ENCODE results near the gene MORF4L1.
"Not testable (repeated sequence)": the region's sequence is repeated elsewhere in the genome, so short reads cannot be mapped to it uniquely, and the experiment has no call there.

MORF4L1 gene, protein sequence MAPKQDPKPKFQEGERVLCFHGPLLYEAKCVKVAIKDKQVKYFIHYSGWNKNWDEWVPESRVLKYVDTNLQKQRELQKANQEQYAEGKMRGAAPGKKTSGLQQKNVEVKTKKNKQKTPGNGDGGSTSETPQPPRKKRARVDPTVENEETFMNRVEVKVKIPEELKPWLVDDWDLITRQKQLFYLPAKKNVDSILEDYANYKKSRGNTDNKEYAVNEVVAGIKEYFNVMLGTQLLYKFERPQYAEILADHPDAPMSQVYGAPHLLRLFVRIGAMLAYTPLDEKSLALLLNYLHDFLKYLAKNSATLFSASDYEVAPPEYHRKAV

DNA sequence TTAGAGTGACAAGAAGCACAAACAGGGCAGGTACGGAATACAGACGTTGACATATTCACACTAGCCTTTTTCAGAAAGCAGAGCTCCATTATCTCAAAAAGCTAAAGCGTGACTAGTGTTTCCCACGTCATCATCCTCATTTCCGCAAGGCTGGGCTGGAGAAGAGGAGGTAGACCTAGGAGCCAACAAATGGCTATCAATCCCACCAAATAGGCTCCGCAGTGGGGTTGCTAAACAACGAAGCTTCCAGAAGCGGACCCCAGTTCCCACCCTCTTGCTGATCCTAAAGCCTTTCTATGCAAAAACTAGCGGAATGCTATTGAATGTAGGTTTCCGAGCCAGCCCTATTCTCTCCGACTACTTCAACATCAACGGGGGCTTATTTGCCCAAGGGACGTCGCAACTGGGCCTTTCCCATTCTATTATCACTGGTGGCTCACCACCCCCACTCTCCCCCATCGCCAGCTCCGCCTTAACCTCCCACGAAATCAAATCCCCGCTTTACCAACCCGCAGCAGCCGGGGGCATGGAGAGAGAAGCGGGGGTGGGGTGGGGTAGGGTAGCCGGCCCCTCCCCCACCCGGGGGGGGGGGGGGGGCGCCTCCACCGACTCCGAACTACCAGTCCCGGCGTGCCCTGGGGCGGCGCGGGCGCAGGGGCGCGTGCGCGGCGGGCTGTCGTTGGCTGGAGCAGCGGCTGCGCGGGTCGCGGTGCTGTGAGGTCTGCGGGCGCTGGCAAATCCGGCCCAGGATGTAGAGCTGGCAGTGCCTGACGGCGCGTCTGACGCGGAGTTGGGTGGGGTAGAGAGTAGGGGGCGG is at the start of gene MORF4L1:
MORF4L1 (plus strand) TSS at position 736 of the 817 bp plus-strand sequence. CDS start 128 bp downstream, outside the sequence.
- peak; percentile 90 for DNase-seq

DNA sequence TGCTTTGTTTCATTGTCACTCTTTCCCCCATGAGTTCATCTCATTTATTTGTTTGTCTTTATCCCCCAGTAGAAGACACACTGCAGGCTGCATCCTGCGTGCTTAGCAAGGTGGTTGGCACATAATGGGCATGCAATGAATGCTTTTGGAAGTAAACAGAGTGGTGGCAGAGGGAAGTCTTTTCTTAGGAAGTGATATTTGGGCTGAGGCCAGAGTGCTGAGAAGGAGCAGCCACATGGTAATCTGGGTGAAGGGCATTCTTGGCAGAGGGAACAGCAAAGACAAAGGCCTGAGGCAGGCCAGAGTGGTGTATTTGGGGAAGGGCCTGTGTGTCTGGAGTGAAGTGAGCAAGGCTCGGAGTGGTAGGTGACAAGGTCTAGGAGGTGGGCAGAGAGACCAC is 43.8 kb upstream of the MORF4L1 start:
- DNase-seq, result no peak

DNA sequence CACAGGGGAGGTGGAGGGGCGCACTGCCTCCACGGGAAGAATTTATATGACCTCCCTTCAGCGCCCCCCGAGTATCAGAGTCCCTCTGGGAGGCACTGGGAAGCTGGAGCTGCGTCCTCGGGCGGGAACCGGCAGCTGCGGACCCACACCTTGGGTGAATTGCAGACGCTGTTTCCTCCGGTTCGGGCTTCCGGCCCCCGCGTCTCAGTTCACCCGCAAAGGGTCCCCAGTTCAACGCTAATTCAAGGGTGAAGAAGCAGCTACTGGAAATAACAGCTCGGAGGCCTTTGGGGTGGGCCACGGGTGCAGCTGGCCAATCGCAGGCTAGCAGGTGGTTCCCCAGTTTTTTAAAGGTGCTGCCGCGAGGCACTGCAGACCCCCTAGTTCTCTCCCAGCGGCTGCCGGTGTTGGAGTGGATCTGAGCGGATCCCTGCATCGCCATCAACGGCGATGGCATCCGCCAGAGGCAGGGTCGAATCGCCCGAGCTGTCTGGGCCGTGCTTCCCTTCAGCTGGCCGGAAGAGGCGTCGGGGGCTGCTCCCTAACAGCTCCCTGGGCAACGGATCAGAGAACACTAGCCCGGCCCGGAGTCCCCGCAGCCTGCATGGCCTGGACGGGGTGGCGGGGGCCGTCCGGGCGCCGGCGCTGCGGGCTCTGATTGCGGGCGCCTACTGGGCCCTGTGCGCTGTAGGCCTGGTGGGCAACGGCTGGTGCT is 42.0 kb upstream of the MORF4L1 start:
- DNase-seq, result no peak

DNA sequence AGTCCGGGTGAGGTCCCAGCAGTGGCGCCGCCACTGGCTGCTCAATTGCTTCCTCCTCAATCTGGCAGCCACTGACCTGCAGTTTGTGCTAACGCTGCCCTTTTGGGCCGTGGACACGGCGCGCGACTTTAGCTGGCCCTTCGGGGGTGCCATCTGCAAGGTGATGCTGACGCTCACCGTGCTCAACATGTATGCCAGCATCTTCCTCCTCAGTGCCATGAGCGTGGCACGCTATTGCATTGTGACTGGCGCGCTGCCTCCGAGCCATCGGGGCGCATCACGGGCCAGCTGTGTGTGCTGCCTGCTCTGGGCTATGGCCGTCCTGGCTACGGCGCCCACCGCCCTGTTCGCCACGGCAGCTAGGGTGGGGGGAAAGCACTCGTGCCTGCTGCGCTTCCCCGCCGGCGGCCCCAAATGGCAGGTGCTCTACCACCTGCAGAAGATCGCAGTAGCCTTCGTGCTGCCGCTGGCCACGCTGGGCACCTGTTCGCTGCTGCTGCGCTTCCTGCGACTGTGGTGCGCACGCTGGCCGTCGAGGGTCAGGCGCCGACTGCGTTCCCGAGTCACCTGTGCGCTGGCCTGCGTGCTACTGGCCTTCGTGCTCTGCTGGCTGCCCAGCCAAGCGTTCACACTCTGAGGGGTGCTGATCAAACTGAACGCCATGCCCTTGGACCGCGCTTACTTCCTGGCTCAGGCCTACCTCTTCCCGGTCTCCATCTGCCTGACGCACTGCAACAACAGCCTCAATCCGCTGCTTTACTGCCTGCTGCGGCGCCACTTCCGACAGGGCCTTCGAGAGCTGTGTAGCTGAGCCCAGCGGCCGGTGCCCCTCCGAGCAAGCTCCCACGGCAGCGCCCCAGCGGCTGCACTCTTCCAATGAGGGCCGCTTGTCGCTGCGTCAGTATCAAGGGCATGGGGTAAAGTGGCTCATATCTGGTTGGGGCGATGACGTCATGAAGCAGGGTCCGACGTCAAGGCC is 41.2 kb upstream of the MORF4L1 start:
- DNase-seq, result no peak

DNA sequence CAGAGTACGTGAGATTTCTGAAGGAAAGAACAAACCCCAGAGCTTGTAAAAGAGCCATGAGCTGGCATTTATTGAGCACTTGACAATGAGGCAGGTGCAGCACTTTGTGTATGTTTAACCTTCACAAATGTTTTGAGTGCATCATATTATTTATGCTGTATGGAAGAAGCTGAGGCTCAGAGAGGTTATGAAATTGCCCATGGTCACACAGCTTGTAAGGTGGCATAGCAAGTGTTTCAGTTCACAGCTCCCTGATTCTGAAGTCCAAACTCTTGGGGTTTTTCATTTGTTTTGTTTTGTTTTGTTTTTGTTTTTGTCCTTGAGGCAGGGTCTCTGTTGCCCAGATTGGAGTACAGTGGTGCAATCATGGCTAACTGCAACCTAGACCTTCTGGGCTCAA is 36.4 kb upstream of the MORF4L1 start:
- no peak for DNase-seq

DNA sequence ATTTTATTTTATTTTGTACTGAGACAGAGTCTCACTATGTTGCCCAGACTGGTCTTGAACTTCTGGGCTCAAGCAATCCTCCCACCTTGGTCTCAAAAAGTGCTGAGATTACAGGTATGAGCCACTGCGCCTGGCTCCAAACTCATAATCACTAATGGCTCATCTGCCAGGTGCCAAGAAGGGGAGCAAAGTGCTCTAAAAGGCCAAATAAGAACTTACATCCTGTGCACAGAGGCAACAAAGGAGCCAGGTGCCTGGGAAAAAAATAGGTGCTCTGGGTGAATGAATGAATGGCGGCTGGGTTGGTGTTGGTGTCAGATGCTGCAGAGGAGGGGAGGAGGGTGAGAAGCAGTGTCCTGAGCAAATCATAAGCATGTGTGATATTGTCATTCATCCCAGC is 35.6 kb upstream of the MORF4L1 start:
- no peak for DNase-seq

DNA sequence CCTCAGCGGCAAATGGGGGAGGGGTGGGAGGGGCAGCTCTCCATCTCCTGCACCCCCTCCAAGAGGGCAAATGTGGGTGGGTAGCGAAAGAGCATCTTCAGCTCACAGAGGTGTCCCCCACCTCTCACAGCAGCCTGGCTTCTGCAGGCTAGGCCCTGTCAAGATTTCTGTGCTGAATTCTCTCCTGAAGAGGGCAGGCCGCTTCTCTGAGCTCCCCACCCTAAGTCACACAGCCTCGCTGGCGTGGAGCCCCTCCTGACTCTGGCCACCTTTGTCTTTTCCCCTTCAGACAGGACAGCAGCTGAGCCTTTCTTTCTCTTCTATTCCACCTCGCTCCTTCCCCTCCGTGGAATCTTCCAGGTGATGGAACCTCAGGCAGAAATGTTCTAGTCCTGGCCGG is 35.1 kb upstream of the MORF4L1 start:
- no peak for DNase-seq

DNA sequence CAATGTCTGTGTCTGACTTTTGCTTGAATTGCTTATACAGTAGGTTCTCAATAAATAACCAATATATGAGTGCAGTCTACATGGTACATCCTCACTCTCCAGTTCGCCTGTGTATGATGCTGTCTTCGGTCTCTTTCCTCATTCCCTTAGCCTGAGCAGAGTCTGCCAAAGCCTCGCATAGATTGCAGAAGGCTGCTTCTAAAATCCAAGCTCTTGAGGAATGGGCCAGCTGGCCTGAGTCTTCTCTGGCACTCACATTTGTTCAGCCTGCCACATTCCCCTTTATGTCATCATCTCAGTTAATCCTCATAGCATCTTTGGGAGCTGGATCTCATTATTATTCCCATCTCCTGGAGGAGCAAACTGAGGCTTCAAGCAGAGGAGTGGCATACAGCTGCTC is 34.2 kb upstream of the MORF4L1 start:
- DNase-seq, result no peak

DNA sequence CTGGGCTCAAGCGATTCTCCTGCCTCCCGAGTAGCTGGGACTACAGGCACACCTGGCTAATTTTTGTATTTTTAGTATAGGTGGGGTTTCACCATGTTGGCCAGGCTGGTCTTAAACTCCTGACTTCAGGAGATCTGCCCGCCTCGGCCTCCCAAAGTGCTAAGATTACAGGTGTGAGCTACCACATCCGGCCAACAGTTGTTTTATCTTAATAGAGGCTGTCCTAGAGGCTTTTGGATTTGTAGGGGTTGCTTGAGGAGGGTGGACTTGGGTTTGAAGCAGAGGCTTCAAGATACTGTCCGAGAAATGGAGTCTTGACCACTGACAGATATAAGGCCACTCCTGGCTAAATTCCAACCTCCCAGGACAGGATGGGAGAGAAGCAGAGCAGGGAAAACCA is 33.5 kb upstream of the MORF4L1 start:
- not testable (repeated sequence) for DNase-seq

DNA sequence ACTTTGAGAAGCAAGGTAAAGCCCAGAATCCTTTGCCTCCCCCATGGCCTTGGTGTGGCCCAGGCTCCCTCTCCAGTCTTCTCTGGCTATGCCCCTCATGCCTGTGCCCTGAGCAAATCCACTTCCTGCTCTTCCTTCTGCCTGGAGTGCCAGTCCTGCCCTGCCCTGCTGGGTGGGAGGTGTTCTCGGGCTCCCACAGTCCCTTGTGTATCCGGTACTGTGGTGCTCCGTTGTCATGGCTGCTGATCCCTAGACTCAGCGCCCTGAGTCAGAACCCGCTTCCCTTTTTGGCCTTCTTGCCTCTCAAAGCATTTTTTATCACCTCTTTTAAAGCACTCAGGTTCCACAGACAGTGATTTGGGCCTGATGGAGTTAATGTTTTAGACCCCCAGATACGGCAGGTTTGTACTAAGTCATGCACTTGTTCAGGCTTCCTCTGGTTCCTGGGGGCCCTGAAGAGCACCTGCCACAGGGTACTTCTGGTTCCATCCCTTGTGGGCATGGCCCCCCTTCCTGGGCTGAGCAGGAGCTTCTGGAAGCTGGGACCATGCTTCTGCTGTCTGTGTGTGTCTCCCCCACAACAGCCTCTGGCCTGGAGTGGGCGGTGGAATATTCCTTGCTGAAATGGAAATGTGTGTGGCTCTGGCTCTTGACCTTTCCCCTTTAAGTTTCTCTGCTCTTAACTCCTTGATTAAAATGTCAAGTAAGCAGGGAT is 31.9 kb upstream of the MORF4L1 start:
- DNase-seq, result peak; percentile 74

DNA sequence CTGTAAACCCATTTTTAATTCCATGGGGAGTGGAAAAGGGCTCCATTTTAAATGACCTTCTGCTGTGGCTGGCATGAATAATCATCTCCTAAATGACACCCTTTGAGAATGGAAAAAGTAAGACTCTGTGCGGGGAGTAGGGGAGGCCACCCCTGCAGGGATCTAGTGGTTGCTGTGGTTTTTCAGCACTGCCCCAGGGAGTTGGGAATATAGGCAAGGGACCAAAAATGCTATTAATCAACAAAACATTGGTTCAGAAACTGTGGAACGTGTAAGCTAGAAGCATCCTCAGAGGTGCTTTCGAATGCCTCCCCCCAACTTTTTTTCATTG is 31.3 kb upstream of the MORF4L1 start:
- DNase-seq, result no peak

DNA sequence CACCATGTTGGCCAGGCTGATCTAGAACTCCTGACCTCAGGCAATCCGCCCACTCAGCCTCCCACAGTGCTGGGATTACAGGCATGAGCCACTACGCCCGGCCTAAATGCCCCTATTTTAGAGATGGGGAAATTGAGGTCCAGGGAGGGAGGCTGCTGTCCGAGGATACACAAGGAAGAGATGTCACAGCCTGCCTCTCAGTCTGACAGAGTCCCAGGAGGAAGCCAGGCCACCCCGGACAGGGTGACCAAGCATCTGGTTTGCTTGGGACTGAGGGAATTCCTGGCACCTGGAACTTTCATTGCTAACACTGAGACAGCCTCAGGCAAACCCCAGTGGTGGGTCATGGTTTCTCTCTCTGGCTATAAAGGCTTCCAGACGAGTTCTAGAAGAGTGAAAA is 30.8 kb upstream of the MORF4L1 start:
- no peak for DNase-seq

DNA sequence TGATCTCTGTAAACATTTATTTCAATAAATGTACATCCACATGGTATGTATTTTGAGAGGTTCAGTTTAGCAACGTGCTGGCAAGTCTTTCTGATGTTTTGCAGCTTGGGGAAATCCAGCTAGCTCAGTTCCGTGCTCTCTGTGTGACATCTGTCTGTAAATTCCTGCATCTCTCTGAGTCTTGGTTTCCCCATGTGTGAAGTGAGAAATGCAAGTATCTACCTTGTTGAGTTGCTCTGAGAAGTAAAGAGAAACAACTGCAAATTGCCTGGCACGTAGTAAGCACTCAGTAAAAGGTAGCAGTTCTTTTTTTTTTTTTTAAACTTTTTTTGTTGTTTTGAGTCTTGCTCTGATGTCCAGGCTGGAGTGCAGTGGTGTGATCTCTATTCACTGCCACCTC is 30.2 kb upstream of the MORF4L1 start:
- no peak for DNase-seq

DNA sequence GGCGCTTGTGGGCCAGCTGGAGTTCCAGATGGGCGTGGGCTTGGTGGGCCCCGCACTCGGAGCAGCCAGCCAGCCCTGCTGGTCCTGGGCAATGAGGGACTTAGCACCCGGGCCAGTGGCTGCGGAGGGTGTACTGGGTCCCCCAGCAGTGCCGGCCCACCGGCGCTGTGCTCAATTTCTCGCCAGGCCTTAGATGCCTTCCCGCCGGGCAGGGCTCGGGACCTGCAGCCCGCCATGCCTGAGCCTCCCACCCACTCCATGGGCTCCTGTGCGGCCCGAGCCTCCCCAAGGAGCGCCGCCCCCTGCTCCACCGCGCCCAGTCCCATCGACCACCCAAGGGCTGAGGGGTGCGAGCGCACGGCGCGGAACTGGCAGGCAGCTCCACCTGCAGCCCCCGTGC is 25.8 kb upstream of the MORF4L1 start:
- not testable (repeated sequence) for DNase-seq

DNA sequence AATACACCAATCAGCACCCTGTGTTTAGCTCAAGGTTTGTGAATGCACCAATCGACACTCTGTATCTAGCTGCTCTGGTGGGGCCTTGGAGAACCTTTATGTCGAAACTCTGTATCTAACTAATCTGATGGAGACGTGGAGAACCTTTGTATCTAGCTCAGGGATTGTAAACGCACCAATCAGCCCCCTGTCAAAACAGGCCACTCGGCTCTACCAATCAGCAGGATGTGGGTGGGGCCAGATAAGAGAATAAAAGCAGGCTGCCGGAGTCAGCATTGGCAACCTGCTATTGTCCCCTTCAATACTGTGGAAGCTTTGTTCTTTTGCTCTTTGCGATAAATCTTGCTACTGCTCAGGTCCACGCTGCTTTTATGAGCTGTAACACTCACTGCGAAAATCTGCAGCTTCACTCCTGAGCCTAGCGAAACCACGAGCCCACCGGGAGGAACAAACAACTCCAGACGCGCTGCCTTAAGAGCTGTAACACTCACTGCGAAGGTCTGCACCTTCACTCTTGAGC is 25.2 kb upstream of the MORF4L1 start:
- DNase-seq, result not testable (repeated sequence)

DNA sequence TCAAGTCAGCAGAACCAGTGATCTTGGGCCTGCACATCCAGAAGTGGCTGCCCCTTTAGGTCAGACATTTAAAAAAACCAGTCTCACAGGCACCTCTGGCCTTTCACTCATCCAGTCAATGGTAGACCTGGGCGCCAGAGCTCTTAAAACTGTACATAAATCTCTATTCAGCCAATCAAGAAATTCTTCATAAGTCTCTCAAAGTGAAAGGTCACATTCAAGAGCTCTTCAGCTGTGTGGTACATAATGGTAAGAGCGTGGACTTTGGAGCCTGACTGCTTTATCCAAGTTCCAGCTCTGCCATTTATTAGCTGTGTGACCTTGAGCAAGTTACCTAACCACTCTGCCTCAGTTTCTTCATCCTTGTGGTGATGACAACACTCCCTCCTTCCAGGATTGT is 22.3 kb upstream of the MORF4L1 start:
- DNase-seq, result no peak

DNA sequence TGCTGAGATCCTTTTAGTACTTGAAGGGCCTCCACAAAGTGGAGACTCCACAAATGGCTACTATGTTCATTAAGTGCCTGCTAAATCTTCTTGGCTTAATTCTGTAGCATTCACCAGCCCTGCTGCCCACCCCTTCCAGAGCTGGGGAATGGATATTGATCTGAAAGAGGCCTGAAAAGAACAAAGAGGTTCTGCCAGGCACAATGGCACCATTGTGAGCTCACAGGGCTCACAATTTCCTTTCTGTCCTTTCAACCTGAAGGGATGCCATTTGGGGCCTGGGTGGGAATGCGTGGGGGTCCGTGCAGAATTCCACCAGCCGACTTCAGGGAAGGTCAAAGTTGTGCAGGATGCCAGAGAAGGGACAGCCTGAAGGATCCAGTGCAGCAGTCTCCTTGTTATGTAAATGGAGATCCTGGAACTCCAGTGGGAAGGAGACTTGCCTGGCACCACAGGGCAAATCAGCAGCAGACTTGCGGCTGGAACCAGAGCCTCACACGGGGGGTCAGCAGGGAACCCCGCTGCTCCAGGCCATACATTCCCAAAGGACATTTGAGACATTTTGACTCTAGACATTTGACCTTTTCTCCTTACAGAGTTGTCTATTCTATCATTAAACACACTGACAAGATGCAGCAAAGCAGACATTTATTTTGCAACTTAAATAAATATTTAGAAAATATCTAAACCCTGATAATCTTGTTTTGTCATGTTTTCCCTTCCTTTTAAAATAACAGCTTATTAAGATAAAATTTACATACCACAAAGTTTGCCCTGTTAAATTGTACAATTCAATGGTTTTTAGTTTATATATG is 21.5 kb upstream of the MORF4L1 start:
- DNase-seq, result no peak

DNA sequence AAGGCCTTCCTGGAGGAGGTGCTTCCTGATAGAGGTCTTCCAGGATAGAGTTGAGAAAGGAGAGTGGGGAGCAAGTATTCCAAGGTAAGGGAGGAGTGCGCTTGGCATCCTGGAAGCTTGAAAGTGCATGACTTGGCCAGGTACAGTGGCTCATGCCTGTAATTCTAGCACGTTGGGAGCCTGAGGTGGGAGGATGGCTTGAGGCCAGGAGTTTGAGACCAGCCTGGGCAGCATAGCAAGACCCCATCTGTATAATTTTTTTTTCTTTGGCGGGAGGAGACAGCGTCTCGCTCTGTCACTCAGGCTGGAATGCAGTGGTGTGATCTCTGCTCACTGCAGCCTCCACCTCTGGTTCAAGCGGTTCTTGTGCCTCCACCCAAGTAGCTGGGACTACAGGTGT is 19.2 kb upstream of the MORF4L1 start:
- no peak for DNase-seq

DNA sequence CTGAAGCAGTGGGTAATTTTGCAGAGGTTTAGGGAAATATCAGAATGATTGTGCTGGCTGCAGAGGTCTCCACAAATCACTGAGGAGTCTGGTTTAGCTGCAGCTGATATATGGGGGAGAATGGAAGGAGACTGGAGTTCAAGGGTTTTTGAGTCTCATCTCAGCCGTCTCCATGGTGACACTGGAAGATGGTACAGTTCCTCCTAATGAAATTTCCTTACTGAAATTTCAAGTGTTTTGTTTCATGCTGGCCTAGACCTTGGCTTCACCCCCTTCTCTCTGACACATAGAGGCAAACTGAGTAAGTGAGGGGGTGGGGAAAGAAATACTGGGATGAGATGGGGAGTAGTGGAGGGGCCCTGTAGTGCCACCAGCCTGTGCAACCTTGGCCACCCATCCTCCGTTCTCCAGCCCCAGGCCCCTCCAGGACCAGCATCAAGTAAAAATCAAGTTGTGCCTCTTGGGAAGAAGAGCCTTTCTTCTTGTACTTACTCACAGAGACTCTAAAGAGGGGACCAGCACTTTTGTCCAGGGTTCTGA is 17.8 kb upstream of the MORF4L1 start:
- peak; percentile 8 for DNase-seq

DNA sequence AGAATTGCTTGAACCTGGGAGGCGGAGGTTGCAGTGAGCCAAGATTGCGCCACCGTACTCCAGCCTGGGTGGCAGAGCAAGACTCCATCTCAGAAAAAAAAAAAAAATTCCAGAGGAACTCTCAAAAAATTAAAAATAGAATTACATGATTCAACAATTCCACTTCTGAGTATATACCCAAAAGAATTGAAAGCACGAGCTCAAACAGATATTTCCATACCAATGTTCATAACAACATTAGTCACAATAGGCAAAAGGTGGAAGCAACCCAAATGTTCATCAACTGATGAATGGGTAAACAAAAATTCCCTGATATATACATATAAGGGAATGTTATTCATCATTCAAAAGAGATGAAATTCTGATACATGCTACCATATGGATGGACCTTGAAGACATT is 16.9 kb upstream of the MORF4L1 start:
- DNase-seq, result no peak

Data from NCI-H2227 treated with DMSO at 0.1 percent for 48 hours (cell line).